ENCODE measurements around the gene ANKRD30A.
"Not testable (repeated sequence)": the region's sequence is repeated elsewhere in the genome, so short reads cannot be mapped to it uniquely, and the experiment has no call there.

Gene ANKRD30A

GRCh38 chr10:37269554-37270256 lies 144.3 kb downstream of the ANKRD30A start:
- no peak for DNase-seq

GRCh38 chr10:37275216-37275777 lies 149.9 kb downstream of the ANKRD30A start:
- no peak for DNase-seq

- no peak for DNase-seq
Measured at GRCh38 chr10:37285063-37285462, 159.7 kb downstream of the ANKRD30A start.

- peak; percentile 5 for DNase-seq
Measured at GRCh38 chr10:37289833-37290464, 164.6 kb downstream of the ANKRD30A start.

- no peak for DNase-seq
Measured at GRCh38 chr10:37301271-37301670, 175.9 kb downstream of the ANKRD30A start.

- no peak for DNase-seq
Measured at GRCh38 chr10:37304036-37304435, 178.6 kb downstream of the ANKRD30A start.

- no peak for DNase-seq
Measured at GRCh38 chr10:37314350-37314749, 189.0 kb downstream of the ANKRD30A start.

GRCh38 chr10:37314862-37315261 lies 189.5 kb downstream of the ANKRD30A start:
- DNase-seq = no peak

GRCh38 chr10:37344413-37344812 lies 219.0 kb downstream of the ANKRD30A start:
- DNase-seq = no peak

- no peak for DNase-seq
Measured at GRCh38 chr10:37379991-37380390, 254.6 kb downstream of the ANKRD30A start.

GRCh38 chr10:37381271-37381670 lies 255.9 kb downstream of the ANKRD30A start:
- no peak for DNase-seq

GRCh38 chr10:37384923-37385322 lies 259.5 kb downstream of the ANKRD30A start:
- no peak for DNase-seq

GRCh38 chr10:37390926-37391325 lies 265.5 kb downstream of the ANKRD30A start:
- DNase-seq = no peak

- not testable (repeated sequence) for DNase-seq
Measured at GRCh38 chr10:37400774-37401173, 275.4 kb downstream of the ANKRD30A start.

GRCh38 chr10:37401225-37401624 lies 275.8 kb downstream of the ANKRD30A start:
- DNase-seq = no peak

GRCh38 chr10:37403776-37404175 lies 278.4 kb downstream of the ANKRD30A start:
- DNase-seq = no peak
